GM19324 (cell line): ENCODE measurements around the gene TBC1D10A.

Experiments used
- ATAC-seq: cut with Tn5 transposase; IDR thresholded peaks from one replicate; pipeline ENCODE4 v1.9.1; 2021; ENCODE audit warnings: mild to moderate bottlenecking, moderate library complexity; ENCODE audit not compliant: unreplicated experiment, low FRiP score

The TBC1D10A gene, protein sequence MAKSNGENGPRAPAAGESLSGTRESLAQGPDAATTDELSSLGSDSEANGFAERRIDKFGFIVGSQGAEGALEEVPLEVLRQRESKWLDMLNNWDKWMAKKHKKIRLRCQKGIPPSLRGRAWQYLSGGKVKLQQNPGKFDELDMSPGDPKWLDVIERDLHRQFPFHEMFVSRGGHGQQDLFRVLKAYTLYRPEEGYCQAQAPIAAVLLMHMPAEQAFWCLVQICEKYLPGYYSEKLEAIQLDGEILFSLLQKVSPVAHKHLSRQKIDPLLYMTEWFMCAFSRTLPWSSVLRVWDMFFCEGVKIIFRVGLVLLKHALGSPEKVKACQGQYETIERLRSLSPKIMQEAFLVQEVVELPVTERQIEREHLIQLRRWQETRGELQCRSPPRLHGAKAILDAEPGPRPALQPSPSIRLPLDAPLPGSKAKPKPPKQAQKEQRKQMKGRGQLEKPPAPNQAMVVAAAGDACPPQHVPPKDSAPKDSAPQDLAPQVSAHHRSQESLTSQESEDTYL

DNA sequence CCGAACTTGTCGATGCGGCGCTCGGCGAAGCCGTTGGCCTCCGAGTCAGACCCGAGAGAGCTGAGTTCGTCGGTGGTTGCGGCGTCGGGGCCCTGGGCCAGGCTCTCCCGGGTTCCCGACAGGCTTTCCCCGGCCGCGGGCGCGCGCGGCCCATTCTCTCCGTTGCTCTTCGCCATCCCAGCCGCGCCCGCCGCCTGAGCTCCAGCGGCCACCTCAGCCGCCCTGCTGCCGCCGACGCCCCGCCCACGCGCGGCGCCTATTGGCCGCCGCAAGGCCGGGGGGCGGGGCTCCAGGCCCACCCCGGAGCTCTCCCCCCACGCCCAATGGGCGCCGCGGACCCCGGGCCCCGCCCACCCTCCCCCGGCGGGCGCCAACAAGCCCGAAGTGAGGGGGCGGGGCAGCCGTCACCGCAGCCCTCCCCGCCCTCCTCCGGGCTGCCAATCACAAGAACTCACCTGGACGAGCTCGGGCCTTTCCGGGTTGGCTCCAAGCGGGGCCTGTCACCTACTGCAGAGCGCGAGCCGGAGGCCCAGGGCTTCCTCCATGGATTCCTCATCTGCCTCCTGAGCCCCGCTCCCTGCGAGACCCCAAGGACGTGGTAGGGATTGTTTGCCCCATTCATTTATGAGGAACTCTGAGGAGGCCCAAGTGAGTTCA is at the start of gene TBC1D10A:
Gene TBC1D10A, minus strand, starts transcription at position 236 of the 657 bp plus-strand sequence. Its CDS starts 60 bp downstream, at position 176.
- peak; percentile 93 for ATAC-seq

DNA sequence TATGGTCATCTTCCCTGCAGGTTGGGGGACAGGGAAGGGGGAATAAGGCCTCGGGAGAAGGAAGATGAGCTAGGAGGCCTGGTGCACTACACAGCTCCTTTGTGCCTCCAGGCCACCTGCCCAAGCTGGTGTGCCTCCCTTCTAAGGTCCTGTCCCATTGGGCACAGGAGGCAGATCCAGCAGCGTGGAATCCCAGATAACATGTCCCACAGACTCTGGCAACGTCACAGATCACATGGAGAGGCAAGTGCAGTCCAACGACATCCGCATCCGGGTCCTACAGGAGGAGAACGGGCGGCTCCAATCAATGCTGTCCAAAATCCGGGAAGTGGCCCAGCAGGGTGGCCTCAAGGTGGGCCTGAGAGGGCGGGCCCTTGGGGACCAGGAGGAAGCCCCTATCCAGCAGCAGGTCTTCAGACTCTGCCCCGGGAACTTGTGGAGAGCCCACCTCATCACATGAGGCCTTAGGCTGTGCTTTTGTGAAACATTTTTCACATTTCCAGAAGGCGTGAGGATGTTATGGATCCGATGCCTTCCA is 48.6 kb upstream of the TBC1D10A start:
- ATAC-seq, result no peak

DNA sequence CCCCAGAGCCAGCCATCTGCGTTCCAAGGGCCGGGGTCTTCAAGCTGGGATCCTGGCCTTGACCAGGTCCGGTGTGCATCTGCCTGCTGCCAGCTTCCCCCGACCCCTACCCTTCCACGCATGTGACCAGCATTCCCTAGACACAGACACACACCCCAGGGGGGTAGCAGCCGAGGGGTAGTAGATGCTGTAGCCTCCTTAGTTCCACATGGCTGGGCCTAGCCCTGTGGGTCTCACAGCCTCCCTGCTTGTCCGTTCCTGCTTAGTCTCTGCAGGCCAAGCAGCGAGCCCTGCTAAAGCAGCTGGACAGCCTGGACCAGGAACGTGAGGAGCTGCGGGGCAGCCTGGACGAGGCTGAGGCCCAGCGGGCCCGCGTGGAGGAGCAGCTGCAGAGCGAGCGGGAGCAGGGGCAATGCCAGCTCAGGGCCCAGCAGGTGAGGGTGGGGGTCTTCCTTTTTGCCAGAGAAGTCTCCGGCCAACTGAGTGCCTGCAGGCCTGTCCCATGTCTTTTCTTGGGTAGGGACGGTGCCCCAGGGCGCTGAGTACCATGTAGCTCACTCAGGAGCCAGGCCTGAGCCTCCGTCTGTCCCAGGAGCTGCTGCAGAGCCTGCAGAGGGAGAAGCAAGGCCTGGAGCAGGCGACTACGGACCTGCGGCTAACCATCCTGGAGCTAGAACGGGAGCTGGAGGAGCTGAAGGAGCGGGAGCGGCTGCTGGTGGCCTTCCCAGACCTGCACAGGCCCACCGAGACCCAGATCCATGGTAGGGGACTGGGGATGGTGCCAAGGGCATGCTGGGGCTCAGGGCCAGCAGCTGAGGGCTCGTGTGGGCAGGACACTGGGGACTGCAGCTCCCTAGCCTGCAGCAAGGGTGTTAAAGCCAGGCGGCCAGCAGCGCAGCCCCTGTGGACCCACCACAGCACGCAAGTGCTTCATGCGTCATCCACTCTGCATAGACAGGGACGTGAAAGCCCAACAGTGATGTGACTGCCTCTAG is 46.9 kb upstream of the TBC1D10A start:
- ATAC-seq, result no peak

DNA sequence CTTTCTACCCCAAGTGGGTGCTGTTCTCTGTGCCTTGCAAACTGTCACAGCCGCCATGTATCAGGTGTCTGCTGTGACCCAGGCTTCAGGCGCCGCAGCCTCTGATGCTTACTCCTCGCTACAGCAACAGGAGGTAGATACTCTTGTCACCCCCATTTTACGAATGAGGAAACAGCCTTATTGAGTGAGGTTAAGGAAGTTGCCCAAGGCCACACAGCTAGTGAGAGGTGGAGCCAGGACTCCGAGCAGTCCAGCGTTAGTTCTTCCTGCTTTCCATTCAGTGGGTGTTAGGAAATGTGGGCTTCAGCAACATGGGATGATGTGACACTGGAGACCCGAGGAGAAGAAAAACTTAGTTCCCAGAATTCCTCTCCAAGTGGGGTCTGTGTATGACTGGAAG is 46.2 kb upstream of the TBC1D10A start:
- no peak for ATAC-seq

DNA sequence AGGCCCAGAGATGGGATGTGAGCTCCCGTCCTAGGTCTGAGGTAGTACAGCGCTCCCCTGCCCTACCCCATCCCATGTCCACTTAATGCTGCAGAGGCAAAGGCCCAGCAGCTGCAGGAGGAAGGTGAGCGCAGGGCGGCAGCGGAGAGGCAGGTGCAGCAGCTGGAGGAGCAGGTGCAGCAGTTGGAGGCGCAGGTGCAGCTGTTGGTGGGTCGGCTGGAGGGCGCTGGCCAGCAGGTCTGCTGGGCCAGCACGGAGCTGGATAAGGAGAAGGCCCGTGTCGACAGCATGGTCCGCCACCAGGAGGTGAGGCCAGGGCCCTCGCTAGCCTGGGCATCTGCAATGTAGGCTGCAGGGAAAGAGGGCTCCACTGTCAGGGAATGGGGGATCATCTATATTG is 45.2 kb upstream of the TBC1D10A start:
- no peak for ATAC-seq

DNA sequence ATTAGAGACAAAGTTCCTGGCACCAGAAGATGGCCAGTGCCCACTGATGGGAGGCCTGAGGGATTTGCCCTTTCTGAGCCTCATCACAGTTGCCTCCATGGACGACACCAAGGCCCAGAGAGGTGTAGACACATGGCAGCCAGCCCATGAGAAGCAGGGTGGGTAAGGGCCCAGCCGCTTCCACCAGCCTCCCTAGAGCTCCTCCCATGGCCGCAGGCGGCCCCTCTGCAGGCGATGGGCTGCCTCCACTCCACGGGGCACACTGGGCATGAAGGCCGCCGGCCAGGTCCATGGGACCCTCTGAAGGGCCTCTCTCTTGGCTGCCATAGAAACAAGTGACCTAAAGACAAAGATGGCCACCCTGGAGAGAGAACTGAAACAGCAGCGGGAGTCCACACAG is 44.6 kb upstream of the TBC1D10A start:
- ATAC-seq, result no peak

DNA sequence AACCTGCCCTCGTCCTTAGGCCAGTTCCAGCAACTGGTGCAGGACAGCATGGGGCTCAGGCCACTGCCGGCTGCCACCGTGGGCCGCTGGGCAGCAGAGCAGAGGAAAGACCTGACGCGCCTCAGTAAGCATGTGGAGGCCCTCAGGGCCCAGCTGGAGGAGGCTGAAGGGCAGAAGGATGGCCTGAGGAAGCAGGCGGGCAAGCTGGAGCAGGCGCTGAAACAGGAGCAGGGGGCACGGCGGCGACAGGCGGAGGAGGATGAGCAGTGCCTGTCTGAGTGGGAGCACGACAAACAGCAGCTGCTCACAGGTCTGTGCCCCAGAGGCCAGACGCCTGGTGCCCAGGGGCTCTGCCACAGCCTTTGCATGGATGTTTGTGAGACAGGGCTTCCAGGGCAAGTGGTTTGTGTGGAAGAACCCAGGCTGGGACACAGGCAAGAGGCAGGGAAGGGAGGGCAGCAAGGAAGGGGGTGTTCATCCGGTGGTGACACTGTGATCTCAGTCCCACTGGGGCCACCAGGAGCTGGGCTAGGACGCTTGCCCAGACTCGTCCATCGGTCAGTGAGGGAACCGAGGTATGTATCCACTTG is 44.0 kb upstream of the TBC1D10A start:
- ATAC-seq, result no peak

DNA sequence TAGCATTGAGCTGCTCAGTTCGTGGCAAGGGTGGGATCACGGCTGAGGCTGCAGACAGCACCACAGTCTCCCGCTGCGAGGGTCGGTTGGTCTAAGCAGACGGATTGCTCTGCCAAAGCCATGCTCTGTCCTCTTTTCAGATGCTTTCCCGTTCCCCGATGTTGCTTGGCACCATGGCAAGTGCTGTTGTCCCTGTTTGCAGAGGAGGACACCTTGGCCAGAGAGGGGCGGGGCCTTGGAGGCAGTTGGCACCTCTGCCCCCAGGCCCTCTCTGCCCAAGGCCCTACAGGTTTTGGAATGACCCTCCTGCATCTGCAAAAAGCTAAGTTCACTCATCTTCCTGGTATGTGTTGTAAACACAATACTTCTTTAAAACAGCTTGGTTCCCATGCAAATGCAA is 41.7 kb upstream of the TBC1D10A start:
- ATAC-seq, result no peak

DNA sequence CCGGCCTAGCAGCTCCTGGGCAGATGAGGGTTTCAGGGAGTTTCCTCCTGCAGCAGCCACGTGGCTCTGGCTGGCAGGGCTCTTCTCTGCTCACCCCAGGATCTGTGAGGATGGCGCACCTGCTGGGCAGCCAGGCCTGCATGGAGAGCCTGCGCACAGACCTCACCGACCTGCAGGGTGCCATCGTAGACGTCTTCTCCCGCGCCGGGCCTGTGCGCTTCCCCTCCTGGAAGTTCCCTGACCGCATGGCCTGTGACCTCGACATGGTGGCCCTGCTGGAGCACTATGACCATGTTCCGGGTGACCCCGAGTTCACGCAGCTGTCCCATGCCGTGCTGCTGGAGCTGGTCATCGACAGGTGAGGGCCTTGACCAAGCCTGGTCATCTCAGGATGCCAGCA is 39.1 kb upstream of the TBC1D10A start:
- ATAC-seq, result no peak

DNA sequence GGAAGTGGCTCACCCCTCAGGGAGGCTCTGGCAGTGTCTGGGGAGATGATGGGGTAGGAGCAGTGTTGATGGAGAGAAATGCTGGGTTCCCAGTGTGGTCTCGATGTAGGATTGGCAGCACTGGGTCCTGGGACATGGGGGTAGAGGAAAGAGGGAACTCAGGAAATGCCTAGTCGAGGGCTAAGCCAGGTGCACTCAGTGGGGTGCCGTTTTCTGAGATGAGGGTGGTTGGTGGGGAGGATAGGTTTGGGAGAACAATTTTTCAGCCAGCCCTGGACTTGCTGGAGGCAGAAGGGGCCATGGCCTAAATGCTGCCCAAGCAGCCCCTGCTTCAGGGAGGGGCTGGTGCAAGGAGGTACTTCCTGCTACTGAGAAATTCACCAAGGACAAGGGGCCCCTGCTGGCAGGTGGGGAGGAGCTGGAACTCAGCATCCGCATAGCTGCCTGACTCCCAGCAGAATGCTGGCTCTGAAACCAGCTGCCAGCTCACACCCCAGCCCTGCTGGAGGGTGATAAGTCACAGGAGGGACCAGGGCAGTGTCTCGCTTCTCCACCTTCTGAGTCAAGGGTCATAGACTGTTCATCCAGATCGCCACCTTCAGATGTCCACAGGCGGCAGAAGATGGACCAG is 36.0 kb upstream of the TBC1D10A start:
- no peak for ATAC-seq

DNA sequence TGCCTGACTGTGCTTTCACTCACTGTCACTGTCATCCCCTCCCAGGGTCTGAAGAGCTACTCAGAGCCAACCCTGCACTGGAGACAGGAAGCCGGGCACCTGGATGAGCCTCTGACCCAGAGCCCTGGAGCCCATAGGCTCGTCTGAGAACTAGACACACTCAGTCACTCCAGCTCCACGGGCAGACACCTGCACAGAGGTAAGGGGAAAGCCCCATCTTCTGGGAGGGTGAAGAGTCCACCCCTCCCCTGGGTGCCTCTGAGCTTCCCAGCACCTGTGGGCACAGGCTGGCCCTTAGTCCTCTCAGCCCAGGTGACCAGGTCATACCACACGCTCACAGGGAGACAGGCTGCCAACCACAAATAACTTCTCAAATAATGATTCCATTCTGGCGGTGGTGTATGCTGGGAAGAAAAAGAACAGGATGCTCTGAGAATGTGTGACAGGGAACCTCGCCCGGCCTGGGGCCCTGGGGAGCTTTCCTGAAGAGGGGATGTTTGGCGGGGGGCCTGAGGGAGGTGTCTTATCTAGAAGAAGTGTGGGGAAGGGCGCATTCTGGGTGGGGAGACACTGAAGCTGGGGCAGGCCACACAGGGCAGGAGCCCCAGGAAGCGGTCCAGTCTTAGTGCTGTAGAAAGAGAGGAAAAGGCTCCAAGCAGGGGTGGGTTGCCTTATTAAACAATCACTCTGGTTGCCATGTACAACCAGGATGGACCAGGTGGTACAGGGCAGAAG is 35.3 kb upstream of the TBC1D10A start:
- no peak for ATAC-seq

DNA sequence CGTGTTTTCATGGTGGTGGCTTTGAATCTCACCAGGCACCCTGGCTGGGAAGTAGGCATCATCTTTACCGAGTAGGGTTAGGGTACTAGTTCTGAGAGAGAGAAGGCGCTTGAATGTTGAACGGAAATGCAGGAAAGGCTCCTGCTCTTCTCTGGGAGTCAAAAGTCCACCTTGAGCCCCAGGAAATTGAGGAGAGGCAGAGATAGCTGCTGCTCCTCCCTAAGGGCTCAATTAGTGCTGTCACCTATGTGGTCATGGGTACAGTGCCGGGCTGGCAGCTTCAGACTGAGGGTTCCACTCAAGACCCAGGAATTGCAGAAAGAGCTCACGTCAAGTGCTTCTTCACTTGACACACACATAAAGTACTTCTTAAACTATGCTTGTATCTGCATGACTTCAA is 31.8 kb upstream of the TBC1D10A start:
- ATAC-seq, result no peak

DNA sequence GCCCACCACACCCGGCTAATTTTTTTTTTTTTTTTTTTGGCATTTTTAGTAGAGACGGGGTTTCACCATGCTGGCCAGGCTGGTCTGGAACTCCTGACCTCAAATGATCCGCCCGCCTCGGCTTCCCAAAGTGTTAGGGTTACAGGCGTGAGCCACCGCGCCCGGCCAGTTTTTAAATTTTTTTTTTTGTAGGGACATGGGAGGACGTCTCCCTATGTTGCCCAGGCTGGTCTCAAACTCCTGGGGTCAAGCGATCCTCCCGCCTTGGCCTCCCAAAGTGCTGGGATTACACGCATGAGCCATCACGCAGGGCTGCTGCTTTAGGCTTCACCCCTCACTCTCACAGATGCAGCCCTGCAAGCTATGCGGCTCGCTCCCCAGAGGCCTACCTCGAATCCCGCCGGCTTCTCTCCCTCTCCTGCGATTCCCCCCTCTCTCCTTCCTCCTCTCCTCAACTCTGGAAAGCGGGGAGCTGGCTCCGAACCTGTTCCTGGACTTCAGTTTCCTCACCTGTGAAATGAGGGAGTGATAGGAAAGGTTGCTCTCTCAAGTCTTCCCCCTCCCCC is 31.0 kb upstream of the TBC1D10A start:
- no peak for ATAC-seq

DNA sequence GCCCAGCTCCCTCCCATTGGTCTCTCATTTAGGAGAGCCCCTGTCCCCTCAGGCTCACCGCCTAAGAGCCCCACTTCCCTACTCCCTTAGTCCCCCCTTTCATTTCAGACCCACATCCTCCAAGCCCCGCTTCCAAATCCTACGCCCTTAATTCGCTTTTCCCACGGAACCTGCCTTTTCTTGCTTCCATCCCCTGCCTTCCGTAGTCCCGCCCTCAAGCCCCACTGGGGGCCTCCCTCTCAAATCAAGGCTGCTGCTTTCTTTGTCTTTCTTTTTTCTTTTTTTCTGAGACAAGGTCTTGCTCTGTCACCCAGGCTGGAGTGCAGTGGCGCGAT is 30.5 kb upstream of the TBC1D10A start:
- ATAC-seq, result no peak

DNA sequence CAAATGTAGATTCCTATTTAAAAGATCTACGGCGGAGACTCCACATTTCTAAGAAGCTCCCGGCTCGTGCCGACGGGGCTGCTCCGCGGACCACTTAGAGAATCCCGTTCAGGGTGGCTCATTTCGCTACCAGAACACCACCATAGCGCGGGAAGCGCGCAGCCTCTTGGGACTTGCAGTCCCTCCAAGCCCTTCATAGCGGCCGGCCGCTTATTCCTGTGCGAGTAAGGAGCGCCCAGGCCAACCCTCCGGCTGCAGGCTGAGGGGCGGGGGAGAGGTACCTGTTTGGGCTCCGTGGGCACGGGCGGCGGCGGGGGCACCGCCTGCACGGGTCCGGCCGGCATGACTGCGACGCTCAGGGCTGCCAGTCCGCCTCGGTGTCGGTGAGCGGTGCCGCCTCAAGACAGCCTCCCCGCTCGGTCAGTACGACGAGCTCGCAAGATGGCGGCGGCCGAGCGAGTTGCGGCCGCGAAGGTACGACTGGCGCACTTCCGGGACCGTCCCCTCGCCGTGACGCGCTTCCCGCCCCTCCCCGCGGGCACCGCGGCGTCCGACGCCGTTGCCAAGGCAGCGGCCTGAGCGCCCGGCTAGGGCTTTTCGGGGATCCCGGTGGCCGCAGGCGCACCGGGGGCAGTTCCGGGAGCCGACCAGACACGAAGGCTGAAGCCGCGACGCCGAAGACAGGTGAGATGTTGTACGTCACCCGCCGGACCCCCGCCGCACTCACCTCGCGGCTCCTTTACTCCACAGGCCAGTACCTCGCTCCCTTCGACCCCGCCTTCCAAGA is 29.9 kb upstream of the TBC1D10A start, which contains the start of the genes CCDC157 and SF3A1:
Gene CCDC157, plus strand, starts transcription at position 559 of the 787 bp plus-strand sequence. CDS start 8,994 bp downstream, outside the sequence.
Gene SF3A1, minus strand, starts transcription at position 446 of the 787 bp plus-strand sequence. Its CDS starts 102 bp downstream, at position 344.
- peak; percentile 95 for ATAC-seq

DNA sequence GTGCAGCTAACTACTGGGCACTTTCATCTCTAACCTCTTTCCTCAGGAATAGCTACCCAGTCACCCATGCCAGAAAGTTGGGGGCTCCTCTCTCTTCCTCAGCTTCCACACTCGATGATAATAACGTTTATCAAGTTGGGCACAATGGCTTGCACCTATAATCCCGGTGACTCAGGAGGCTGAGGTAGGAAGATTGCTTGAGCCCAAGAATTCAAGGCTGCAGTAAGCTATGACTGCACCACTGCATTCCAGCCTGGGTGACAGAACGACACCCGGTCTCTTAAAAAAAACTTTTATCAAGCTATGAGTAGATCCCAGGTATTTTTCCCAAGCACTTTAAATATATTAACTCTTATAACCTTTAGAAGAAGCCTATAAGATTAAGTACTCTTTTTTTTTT is 27.9 kb upstream of the TBC1D10A start:
- no peak for ATAC-seq

DNA sequence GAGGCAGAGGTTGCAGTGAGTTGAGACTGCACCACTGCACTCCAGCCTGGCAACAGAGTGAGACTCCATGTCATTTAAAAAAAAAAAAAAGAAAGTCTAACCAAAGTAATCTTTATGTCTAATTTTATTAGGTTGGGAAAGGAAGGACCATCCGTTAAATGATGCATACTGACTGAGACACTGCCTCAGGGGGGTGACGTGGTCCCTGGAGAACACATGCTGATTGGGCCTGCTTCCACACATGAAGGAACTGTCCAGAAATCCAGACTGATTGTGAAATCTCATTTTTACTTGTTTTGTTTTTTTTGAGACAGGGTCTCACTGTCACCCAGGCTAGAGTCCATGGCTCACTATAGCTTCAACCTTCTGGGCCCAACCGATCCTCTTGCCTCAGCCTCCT is 24.5 kb upstream of the TBC1D10A start:
- no peak for ATAC-seq

DNA sequence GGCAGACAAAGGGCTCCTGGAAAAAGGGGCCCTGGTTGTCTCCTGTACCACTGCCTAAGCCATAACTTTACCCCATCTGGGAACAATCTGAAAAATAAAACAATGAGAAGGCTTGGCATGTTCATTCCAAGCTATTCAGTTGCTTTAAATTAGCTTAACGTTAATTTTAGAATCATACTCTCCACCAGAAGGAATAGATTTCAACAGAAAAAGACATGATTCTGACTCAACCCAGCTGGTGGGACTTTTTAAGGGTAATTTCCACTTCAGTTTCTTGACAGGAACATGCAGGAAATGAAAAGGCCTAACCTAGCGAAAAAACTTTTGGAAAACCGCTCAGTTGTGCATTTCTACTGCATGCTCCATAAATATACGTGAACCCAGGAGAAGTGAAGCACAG is 22.1 kb upstream of the TBC1D10A start:
- no peak for ATAC-seq
